Large intestine (tissue), 3 donors: Measurements from ENCODE around the gene TRIO. TPM values are rescaled to one million over a fixed set of nuclear protein-coding genes. Genes with fewer than 3 reads are reported as not detected.

Source experiments
- DNase-seq, 2 donors: peaks; one replicate each; pipeline versions ENCODE4 v3.0.0 to v3.0.0-alpha.2; 2013
- H3K27ac ChIP-seq: one replicate; pipeline ENCODE4 v1.5.1; 2013; ENCODE audit warnings: low read length
- H3K27me3 ChIP-seq: 2 replicates; pipeline ENCODE4 v1.6.1; 2013; ENCODE audit warnings: low read length; ENCODE audit not compliant: control insufficient read depth, insufficient read depth
- H3K36me3 ChIP-seq: 2 replicates; pipeline ENCODE4 v1.6.1; 2013; ENCODE audit warnings: low read length; ENCODE audit not compliant: control insufficient read depth, insufficient read depth
- H3K4me1 ChIP-seq: one replicate; pipeline ENCODE4 v1.6.1; 2013; ENCODE audit warnings: low read length; ENCODE audit not compliant: control insufficient read depth, insufficient read depth
- H3K4me3 ChIP-seq: one replicate; pipeline ENCODE4 v1.5.1; 2013; ENCODE audit warnings: low read length
- H3K9me3 ChIP-seq: one replicate; pipeline ENCODE4 v1.6.1; 2013; ENCODE audit warnings: mild to moderate bottlenecking, low read depth, low read length, moderate library complexity; ENCODE audit not compliant: control insufficient read depth
- WGBS: methylation state at CpG from one replicate; pipeline ENCODE4 v1.1.5; 2013; ENCODE audit warnings: low lambda C conversion rate; ENCODE audit not compliant: insufficient coverage; 5-methylcytosine and 5-hydroxymethylcytosine counted together
- polyA plus RNA-seq: library from polyadenylated mRNA; unstranded; fragments of 120-200 nt; gene quantifications from one replicate; pipeline ENCODE4 v1.2.1, GENCODE V29; 2013

The TRIO gene
- polyA plus RNA-seq, 1 donor: 66.6 TPM

- H3K36me3 ChIP-seq: peaks cover 80% of the 10 kb centered on the region
- H3K27me3 ChIP-seq: no peaks in the 10 kb centered on the region
- no peak for DNase-seq
- no peaks in the 10 kb centered on the region for H3K4me1 ChIP-seq
- H3K27ac ChIP-seq: no peak overlapping the region
- H3K9me3 ChIP-seq: no peaks in the 10 kb centered on the region
- H3K4me3 ChIP-seq: no peak overlapping the region
- 82% methylated on average over 4 of the region's 17 CpGs for WGBS
These were observed 274.9 kb downstream of the TRIO start for GRCh38 chr5:14417792-14418765.

DNA sequence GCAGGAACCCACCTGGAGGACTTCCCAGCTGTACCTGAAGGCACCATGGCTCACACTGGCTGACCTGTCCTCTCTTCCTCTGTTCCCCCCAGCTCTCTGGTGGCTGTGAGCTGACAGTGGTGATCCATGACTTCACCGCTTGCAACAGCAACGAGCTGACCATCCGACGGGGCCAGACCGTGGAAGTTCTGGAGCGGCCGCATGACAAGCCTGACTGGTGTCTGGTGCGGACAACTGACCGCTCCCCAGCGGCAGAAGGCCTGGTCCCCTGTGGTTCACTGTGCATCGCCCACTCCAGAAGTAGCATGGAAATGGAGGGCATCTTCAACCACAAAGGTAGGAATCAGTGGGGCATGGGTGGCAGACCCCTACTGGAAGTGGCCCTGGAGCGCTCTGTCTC, 276.5 kb downstream of the TRIO start:
- Histone ChIP-seq H3K36me3 (peaks cover 75% of the 10 kb centered on the region), H3K9me3 (no peaks in the 10 kb centered on the region), H3K4me1 (peaks cover 10% of the 10 kb centered on the region), H3K27ac (no peak overlapping the region), H3K4me3 (no peak overlapping the region), H3K27me3 (no peaks in the 10 kb centered on the region)
- no peak for DNase-seq
- WGBS: no CpG with 5 or more reads among the region's 12 CpGs

GRCh38 chr5:14420101-14420811, 277.1 kb downstream of the TRIO start:
- Histone ChIP-seq H3K9me3 (no peaks in the 10 kb centered on the region), H3K4me3 (no peak overlapping the region), H3K36me3 (peaks cover 75% of the 10 kb centered on the region), H3K4me1 (peaks cover 10% of the 10 kb centered on the region), H3K27ac (no peak overlapping the region), H3K27me3 (no peaks in the 10 kb centered on the region)
- DNase-seq: no peak
- WGBS: 95% methylated on average over 3 of the region's 7 CpGs

DNA sequence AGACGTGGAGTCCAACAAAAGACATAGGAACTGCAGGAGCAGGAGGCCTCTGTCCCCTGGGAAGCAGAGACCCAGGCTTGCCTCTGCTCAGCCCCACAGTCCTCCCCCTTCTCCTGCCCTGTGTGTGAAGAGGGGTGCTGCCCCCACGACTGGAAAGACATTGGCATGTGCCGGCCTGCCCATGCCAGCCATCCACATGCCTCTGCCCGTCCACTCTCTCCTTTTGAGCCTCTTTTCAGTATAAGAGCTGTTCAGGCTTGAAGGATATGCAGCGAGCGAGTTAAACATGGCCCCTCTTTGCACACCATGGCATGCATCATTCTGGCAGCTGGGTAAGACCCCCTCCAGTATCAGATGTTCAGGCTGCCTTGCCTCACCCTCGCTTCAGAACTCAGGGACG, 278.7 kb downstream of the TRIO start:
- no peak overlapping the region for H3K27ac ChIP-seq
- no peaks in the 10 kb centered on the region for H3K27me3 ChIP-seq
- H3K4me3 ChIP-seq: no peak overlapping the region
- H3K36me3 ChIP-seq: peaks cover 75% of the 10 kb centered on the region
- WGBS: no CpG with 5 or more reads among the region's 8 CpGs
- DNase-seq: no peak
- peaks cover 10% of the 10 kb centered on the region for H3K4me1 ChIP-seq
- H3K9me3 ChIP-seq: no peaks in the 10 kb centered on the region

GRCh38 chr5:14424011-14424685, 281.0 kb downstream of the TRIO start:
- Histone ChIP-seq H3K27me3 (no peaks in the 10 kb centered on the region), H3K4me1 (peaks cover 10% of the 10 kb centered on the region), H3K27ac (peak overlapping the region; percentile 73), H3K36me3 (peaks cover 66% of the 10 kb centered on the region), H3K4me3 (no peak overlapping the region), H3K9me3 (no peaks in the 10 kb centered on the region)
- peak; percentile 70 to 71 for DNase-seq
- WGBS: 100% methylated on average over 1 of the region's 7 CpGs

GRCh38 chr5:14425559-14425958, 282.4 kb downstream of the TRIO start:
- Histone ChIP-seq H3K9me3 (no peaks in the 10 kb centered on the region), H3K4me1 (peaks cover 10% of the 10 kb centered on the region), H3K27me3 (no peaks in the 10 kb centered on the region), H3K27ac (no peak overlapping the region), H3K4me3 (no peak overlapping the region), H3K36me3 (peaks cover 56% of the 10 kb centered on the region)
- DNase-seq: no peak
- no CpG with 5 or more reads among the region's 7 CpGs for WGBS

DNA sequence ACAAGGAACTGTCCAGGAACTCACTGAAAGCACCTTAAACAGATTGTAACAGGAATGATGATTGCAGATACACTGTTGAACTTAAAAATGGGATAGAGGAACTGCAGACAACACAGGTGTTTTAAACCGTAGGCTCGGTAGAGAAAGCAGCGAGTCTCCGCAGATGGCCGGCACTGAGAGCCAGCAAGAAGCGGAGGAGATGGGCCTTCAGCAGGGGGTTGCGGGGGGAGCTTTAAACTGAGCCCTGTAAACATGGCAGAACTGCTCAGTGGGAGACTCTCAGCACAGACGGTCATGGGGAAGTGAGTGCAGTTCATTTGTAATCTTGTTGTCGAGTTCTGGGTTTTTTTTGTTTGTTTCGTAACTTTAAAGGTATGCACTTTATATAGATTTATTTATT, 283.4 kb downstream of the TRIO start:
- WGBS: no CpG with 5 or more reads among the region's 10 CpGs
- no peak for DNase-seq
- no peak overlapping the region for H3K27ac ChIP-seq
- H3K4me1 ChIP-seq: peaks cover 10% of the 10 kb centered on the region
- no peaks in the 10 kb centered on the region for H3K27me3 ChIP-seq
- no peak overlapping the region for H3K4me3 ChIP-seq
- no peaks in the 10 kb centered on the region for H3K9me3 ChIP-seq
- H3K36me3 ChIP-seq: peaks cover 49% of the 10 kb centered on the region

GRCh38 chr5:14428302-14429081, 285.4 kb downstream of the TRIO start:
- peaks cover 8% of the 10 kb centered on the region for H3K4me1 ChIP-seq
- peak overlapping the region; percentile 5 for H3K27ac ChIP-seq
- H3K36me3 ChIP-seq: peaks cover 34% of the 10 kb centered on the region
- H3K9me3 ChIP-seq: no peaks in the 10 kb centered on the region
- no peak overlapping the region for H3K4me3 ChIP-seq
- no peaks in the 10 kb centered on the region for H3K27me3 ChIP-seq
- 93% methylated on average over 3 of the region's 12 CpGs for WGBS
- DNase-seq: no peak

- H3K27ac ChIP-seq: peak overlapping the region; percentile 5
- WGBS: 100% methylated on average over 1 of the region's 13 CpGs
- DNase-seq: no peak
- peaks cover 33% of the 10 kb centered on the region for H3K36me3 ChIP-seq
- H3K4me1 ChIP-seq: peaks cover 3% of the 10 kb centered on the region
- H3K4me3 ChIP-seq: no peak overlapping the region
- no peaks in the 10 kb centered on the region for H3K9me3 ChIP-seq
- H3K27me3 ChIP-seq: no peaks in the 10 kb centered on the region
These were observed 286.2 kb downstream of the TRIO start for GRCh38 chr5:14429101-14430050.
